Prostate gland (tissue), 2 donors: Measurements from ENCODE around the gene WFS1.

Source experiments
- POLR2A ChIP-seq: fragments of 450-650 bp; IDR thresholded peaks from one replicate; pipeline ENCODE4 v1.6.1; 2016; ENCODE audit warnings: antibody characterized with exemption, mild to moderate bottlenecking
- TF ChIP-seq, protein P1 (sequence below), 4 experiments: fragments of 200-600 bp in 2 of 4; fragments of 450-650 bp in 2 of 4; sonication (generic) in 2 of 4; IDR thresholded peaks; 1 replicate in 3 of 4; 2 replicates in 1 of 4; pipeline ENCODE4 v1.5.1; 2016 to 2019; ENCODE audit warnings: antibody characterized with exemption in 4 of 4, mild to moderate bottlenecking in 2 of 4, moderate library complexity in 2 of 4

DNA sequence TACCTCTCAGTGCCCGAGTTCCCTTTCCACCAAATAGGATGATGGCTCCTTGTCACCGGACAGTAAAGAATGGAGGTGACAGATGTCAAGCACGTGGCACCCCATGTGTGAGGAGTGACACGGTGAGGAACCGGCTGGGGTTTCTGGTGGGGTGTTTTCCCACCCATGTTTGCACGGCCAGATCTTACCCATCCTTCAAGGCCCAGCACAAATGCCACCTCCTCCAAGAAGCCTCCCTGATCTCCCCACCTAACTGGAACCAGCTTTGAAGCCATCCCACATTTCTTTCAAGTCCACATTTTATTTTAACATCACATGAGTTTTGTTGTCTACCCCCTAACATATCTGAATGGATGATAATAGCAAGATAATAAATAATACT is 63.0 kb downstream of the WFS1 start:
- TF ChIP-seq POLR2A, result no peak
- TF ChIP-seq, protein P1, sequence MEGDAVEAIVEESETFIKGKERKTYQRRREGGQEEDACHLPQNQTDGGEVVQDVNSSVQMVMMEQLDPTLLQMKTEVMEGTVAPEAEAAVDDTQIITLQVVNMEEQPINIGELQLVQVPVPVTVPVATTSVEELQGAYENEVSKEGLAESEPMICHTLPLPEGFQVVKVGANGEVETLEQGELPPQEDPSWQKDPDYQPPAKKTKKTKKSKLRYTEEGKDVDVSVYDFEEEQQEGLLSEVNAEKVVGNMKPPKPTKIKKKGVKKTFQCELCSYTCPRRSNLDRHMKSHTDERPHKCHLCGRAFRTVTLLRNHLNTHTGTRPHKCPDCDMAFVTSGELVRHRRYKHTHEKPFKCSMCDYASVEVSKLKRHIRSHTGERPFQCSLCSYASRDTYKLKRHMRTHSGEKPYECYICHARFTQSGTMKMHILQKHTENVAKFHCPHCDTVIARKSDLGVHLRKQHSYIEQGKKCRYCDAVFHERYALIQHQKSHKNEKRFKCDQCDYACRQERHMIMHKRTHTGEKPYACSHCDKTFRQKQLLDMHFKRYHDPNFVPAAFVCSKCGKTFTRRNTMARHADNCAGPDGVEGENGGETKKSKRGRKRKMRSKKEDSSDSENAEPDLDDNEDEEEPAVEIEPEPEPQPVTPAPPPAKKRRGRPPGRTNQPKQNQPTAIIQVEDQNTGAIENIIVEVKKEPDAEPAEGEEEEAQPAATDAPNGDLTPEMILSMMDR (IDR thresholded peaks at IDR 0.05), result no peak
